ENCODE results near the gene KCNT1.
"Not testable (repeated sequence)": the region's sequence is repeated elsewhere in the genome, so short reads cannot be mapped to it uniquely, and the experiment has no call there.

The KCNT1 gene

GRCh38 chr9:135701959-135702721 is at the start of gene KCNT1:
Gene KCNT1, plus strand, starts transcription at chr9:135702185. Its CDS starts 74 bp downstream, at chr9:135702259.
- peak; percentile 35 to 73 for DNase-seq

GRCh38 chr9:135655317-135655716 is 46.7 kb upstream of the KCNT1 start:
- DNase-seq = no peak

- DNase-seq = no peak
Measured at GRCh38 chr9:135657416-135657815, 44.6 kb upstream of the KCNT1 start.

GRCh38 chr9:135659252-135659651 is 42.7 kb upstream of the KCNT1 start:
- DNase-seq = no peak

- no peak for DNase-seq
Measured at GRCh38 chr9:135660407-135660806, 41.6 kb upstream of the KCNT1 start.

- no peak for DNase-seq
Measured at GRCh38 chr9:135661816-135662560, 40.0 kb upstream of the KCNT1 start.

GRCh38 chr9:135662758-135663450 is 39.1 kb upstream of the KCNT1 start, which contains the start of gene LCN9:
Gene LCN9, plus strand, starts transcription at chr9:135663309. Its CDS starts 13 bp downstream, at chr9:135663322.
- no peak for DNase-seq

- no peak for DNase-seq
Measured at GRCh38 chr9:135663451-135663770, 38.6 kb upstream of the KCNT1 start.

- DNase-seq = no peak
Measured at GRCh38 chr9:135663857-135664256, 38.1 kb upstream of the KCNT1 start.

GRCh38 chr9:135664266-135664665 is 37.7 kb upstream of the KCNT1 start:
- DNase-seq = no peak

GRCh38 chr9:135664801-135665794 is 36.9 kb upstream of the KCNT1 start:
- no peak for DNase-seq

- no peak for DNase-seq
Measured at GRCh38 chr9:135665795-135666189, 36.2 kb upstream of the KCNT1 start.

GRCh38 chr9:135666534-135667462 is 35.2 kb upstream of the KCNT1 start:
- DNase-seq = no peak

GRCh38 chr9:135667463-135668001 is 34.5 kb upstream of the KCNT1 start:
- DNase-seq = no peak

- not testable (repeated sequence) for DNase-seq
Measured at GRCh38 chr9:135669018-135669417, 33.0 kb upstream of the KCNT1 start.

- no peak for DNase-seq
Measured at GRCh38 chr9:135669616-135670285, 32.2 kb upstream of the KCNT1 start.

- DNase-seq = no peak
Measured at GRCh38 chr9:135670721-135671590, 31.0 kb upstream of the KCNT1 start.

- peak in 1 of 2 experiments; percentile 12 for DNase-seq
Measured at GRCh38 chr9:135671591-135672041, 30.4 kb upstream of the KCNT1 start.

GRCh38 chr9:135672786-135673185 is 29.2 kb upstream of the KCNT1 start:
- DNase-seq = not testable (repeated sequence)
